Femur (tissue), 1 donor: ENCODE results near the gene KRTAP20-1.

Experiments used
- DNase-seq: peaks from one replicate; pipeline ENCODE4 v3.0.0-alpha.2; 2017

KRTAP20-1 gene

GRCh38 chr21:30616125-30616524 is at the start of gene KRTAP20-1:
TSS of gene KRTAP20-1 (plus strand) at chr21:30616425. CDS start at chr21:30616455, 30 bp downstream.
- no peak for DNase-seq

GRCh38 chr21:30567617-30568016 is 48.6 kb upstream of the KRTAP20-1 start:
- DNase-seq: no peak

DNA sequence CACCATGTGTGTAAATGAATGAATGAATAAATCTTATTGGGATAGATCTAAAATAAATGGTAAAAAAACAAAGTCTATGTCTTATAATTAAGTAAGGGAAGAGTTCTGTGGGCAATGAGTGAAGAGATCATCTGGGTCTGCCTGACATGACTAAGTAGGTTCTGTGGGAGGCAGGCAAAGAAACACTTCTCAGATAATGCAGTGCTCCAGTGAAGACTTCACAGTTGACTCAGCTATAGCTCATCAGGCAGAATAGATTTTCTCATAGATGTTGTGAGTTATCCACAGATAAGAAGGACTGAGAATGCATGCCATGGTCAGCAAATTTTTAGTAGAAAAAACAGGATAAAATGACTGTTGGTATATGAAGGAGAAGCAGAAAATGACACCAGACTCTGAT is 38.5 kb upstream of the KRTAP20-1 start:
- no peak for DNase-seq

DNA sequence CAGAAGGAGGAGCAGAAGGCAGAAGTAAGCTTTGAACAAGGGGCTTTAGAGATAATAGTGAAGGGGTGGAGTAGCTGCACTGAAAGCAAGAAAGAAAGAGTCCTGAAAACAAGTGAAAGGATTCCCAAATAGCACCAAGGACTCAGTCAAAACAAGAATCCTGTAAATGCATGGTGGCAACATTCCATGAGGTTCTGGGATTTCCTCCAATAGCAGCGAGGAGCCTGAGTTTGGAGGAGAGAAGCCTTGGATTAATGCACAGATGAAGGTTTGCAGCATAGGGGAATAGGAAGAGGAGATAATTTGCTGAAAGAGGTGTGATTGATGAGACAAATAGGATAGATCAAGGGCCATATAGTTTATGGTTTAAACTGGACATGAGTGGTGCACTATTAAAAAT is 36.9 kb upstream of the KRTAP20-1 start:
- DNase-seq: peak; percentile 25

- no peak for DNase-seq
These were observed 36.1 kb upstream of the KRTAP20-1 start for GRCh38 chr21:30580132-30580531.

DNA sequence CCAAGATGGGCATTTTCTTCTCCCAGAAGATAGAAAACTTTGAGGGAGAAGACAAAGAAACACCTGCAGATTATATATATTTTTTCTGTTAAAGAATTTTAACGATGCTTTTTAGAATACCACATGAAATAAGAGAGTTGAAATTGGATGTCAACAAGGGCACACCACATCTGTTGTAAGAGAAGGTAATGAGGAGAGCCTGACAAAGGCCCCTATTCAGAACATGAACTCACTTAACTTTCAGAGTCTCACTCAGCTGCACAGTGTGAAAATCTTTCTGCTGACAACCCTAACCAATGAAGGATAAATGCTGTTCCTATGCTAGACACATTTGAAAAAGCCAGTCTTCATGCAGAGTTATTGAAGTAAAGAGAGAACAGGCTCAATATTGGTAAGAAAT is 33.4 kb upstream of the KRTAP20-1 start:
- no peak for DNase-seq

DNA sequence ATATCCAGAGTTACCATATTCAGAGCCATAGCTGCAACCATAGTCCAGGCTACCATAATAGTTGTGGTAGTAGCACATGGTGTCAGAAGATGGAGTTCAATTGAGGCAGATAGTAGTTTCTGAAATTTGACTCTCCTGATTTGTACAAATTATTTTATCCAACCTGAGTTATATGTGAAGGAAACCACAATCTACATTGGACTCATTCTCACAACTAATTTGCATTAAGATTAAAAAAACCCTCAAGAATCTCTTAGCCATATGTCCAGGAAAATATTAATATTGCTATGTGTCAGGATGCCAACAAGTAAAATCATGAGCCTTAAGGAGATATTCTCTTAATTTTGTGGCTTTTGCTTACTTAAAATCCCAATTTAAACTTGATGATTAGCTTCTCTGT is 25.9 kb upstream of the KRTAP20-1 start, which contains the start of gene KRTAP22-2:
TSS of gene KRTAP22-2 (minus strand) at position 101 of the 400 bp plus-strand sequence.
- no peak for DNase-seq

DNA sequence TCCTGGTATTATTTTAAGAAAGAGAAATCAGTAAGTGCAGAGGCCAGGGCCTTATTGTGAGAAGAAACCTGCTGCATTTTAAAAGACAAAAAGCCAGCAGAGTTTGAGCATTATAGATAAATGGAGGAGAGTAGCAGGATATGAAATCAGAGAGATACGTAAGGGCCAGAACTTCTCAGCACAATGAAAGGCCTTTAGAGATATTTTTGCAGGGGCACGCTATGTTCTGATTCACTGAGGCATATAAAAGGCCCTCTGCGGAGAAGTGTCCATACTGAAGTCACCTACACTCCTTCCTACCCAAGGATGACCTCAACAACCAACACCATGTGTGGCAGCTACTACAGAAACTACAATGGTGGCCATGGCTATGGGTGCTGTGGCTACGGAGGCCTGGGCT is 24.1 kb upstream of the KRTAP20-1 start, which contains the start of gene KRTAP6-3:
TSS of gene KRTAP6-3 (plus strand) at position 301 of the 400 bp plus-strand sequence. CDS start at position 307, 6 bp downstream.
- DNase-seq: no peak

DNA sequence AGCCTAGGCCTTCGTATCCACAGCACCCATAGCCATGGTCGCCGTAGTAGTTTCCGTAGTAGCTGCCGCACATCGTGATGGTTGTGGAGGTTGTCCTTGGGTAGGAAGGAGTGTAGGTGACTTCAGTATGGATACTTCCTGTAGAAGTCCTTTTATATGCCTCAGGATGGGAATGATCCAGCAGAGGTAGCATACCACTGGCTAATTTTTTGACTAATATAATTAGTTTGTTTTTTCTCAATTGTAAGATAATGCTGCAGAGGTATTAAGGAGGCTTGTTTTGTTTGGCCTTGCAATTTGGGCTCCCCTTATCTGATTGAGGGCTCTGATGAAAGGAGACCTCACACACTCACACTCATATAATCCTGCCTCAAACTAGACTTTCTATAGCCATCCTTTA is 17.4 kb upstream of the KRTAP20-1 start, which contains the start of gene KRTAP6-2:
TSS of gene KRTAP6-2 (minus strand) at position 101 of the 400 bp plus-strand sequence. CDS start at position 73, 28 bp downstream.
- DNase-seq: no peak

- no peak for DNase-seq
These were observed 15.4 kb upstream of the KRTAP20-1 start, which contains the start of gene KRTAP22-1 for GRCh38 chr21:30600787-30601186. TSS of gene KRTAP22-1 (plus strand) at chr21:30601087.

DNA sequence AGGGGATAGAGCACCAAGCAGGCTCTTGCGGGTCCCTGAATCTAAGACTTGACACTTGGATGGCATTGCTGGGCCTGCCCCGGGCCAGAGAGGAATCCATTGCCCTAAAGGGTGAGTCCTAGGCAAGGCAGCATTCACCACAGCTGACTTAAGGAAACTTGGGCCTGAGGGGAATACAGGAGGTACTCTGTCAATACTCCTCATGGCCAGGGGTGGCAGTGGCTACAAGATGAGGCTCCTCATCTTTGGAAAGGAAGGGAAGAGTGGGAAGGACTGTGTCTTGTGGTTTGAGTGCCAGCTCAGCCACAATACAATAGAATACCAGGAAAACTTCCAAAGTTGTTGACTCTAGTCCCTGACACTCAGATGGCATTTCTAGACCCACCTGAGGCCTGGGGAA is 10.3 kb upstream of the KRTAP20-1 start:
- no peak for DNase-seq

DNA sequence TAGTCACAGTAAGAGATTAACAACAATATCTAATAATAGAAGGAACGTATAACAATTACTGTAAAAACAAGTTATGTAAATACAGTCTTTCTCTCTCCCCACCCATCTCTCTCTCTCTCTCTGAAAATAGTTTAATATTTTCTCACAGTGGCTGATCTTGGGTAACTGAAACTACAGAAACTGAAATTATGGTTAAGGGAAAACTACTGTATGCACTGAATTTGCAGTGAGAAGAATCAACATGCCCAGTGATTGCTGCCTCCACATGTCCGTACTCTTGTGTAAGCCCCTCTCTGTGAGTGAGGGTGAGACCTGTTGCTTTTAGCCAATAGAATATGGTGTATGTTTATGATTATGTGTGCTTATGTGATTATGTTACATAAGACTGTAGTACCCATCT is 4.1 kb upstream of the KRTAP20-1 start:
- no peak for DNase-seq

DNA sequence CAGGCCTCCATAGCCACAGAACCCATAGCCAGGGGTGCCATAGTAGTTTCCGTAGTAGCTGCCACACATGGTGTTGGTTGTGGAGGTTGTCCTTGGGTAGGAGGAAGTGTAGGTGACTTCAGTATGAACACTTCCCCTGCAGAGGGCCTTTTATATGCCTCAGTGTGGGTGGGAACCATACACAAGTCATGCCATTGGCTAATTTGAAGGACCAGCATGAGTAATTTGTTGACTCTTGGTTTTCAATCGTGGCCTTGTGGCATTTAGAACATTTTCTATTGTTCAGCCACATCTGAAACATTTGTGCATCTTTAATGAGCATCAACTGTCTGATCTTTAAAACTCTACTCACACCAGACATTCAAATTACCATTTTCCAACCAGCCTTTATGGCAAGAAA is 2.4 kb upstream of the KRTAP20-1 start, which contains the start of gene KRTAP6-1:
TSS of gene KRTAP6-1 (minus strand) at position 95 of the 400 bp plus-strand sequence. CDS start at position 69, 26 bp downstream.
- no peak for DNase-seq

DNA sequence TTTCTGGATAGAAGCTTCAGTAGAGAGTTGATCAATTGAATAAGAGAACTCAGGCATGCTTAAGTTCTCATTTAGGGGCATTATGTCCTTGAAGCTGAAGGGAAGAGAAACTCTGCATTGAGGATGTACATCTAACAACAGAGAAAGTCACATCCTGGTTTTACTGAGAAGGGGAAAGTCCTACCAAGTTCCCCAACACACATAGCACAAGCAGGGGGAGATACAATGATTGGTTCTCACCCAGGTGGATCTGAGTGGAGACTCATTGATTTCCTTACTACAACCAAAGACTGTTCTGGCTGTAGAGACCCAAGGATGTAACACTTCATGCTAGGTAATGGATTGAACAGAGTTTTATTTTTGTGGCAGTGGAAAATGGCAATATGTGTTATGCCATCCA is 1.0 kb upstream of the KRTAP20-1 start:
- no peak for DNase-seq

GRCh38 chr21:30620080-30620479 is 3.9 kb downstream of the KRTAP20-1 start:
- DNase-seq: no peak

- DNase-seq: no peak
These were observed 4.3 kb downstream of the KRTAP20-1 start, which contains the start of gene KRTAP20-4 for GRCh38 chr21:30620522-30620921. TSS of gene KRTAP20-4 (plus strand) at chr21:30620627.

DNA sequence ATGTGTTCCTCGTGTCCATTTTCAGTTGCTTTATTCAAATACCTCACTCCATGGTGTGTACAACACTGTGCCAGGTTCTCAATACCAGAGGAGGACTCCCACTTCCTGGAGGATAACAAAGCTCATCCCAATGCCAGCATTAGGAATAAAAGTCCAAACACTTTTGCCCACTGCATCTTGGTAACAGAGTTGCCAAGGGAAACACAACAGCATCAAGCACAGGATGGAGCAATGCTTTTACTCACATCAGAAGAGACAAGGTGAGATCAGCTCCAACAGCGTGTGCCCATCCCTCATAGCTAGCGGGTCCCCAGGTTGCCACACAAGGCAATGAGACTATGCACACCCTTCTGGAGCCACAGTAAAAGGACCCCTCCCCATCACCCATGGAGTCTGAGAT is 7.1 kb downstream of the KRTAP20-1 start:
- no peak for DNase-seq

GRCh38 chr21:30625449-30626165 is 9.4 kb downstream of the KRTAP20-1 start:
- DNase-seq: no peak

DNA sequence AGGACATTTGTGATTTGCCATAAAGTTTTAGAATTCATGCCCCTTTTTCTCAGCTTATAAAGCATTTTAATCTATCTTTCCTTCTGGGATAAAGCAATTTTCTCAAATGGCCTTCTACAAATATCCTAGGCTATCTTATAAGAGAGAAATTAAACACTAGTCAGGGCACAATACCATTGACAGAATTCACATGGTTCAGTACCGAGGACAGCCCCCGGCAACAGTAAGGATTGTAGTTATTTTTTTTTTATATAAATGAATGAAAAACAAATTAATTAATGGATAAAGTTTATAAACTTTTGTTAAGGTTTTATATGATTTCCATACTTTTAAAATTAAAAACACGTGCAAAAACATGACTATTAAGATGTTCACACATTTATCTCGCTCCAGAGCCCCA is 11.9 kb downstream of the KRTAP20-1 start:
- no peak for DNase-seq

DNA sequence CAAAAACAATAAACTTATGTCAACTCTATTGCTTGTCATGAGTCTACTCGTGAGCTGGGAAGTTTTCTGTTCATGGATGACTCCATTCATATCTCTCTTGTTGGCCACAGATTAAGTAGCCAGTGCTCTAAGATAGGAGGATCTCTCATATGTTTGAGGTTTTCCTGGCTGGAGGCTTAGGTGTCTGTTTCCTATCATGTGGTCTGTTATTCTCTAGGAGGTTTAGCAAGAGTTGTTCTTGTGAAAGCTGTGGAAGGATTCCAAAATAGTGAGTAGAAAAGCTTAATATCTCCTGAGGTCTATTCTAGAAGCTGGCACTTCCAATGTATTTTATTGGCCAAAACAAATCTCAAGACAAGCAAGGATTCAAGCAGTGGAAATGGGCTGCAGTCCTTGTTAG is 13.0 kb downstream of the KRTAP20-1 start:
- DNase-seq: no peak

GRCh38 chr21:30634906-30635305 is 18.7 kb downstream of the KRTAP20-1 start, which contains the start of gene KRTAP20-2:
TSS of gene KRTAP20-2 (plus strand) at chr21:30635206. CDS start at chr21:30635264, 58 bp downstream.
- no peak for DNase-seq

- DNase-seq: no peak
These were observed 22.5 kb downstream of the KRTAP20-1 start for GRCh38 chr21:30638686-30639085.

GRCh38 chr21:30642564-30642963 is 26.3 kb downstream of the KRTAP20-1 start, which contains the start of gene KRTAP20-3:
TSS of gene KRTAP20-3 (plus strand) at chr21:30642864.
- DNase-seq: no peak

DNA sequence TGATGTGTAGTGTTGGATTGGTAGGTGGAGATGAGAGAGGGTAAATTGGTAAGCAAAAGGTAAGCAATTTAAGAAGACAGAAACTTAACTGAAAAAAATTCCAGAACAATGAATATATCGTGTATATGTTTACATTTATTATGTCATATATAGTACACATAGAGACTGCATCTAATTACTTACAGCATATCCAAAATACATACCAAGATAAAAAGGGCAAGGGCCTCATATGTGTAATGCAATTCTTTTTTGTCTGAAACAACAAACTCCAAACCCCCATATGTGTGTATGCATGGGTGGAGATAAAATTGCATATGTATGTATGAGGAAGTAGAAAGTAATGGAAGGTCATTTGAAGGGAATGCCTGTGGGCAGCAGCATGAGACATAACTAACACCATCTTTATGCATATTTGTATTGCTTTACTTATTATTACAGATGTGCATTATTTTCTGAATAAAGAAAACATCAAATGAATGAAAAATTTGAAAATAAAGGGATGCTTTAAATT is 30.7 kb downstream of the KRTAP20-1 start:
- no peak for DNase-seq
